ENCODE measurements around the gene PPP1R17.

The PPP1R17 gene

GRCh38 chr7:31702354-31702753 lies 15.3 kb downstream of the PPP1R17 start:
- no peak for DNase-seq

GRCh38 chr7:31705377-31705776 lies 18.4 kb downstream of the PPP1R17 start:
- DNase-seq = no peak

- no peak for DNase-seq
Observed at GRCh38 chr7:31707089-31707488, 20.1 kb downstream of the PPP1R17 start.

GRCh38 chr7:31710171-31710570 lies 23.2 kb downstream of the PPP1R17 start:
- no peak for DNase-seq

GRCh38 chr7:31716355-31716754 lies 29.3 kb downstream of the PPP1R17 start:
- no peak for DNase-seq

- no peak for DNase-seq
Observed at GRCh38 chr7:31720366-31720765, 33.4 kb downstream of the PPP1R17 start.

GRCh38 chr7:31724696-31725095 lies 37.7 kb downstream of the PPP1R17 start:
- no peak for DNase-seq

GRCh38 chr7:31729195-31729804 lies 42.3 kb downstream of the PPP1R17 start:
- DNase-seq = no peak

- no peak for DNase-seq
Observed at GRCh38 chr7:31734456-31734855, 47.4 kb downstream of the PPP1R17 start.

GRCh38 chr7:31735991-31736982 lies 49.3 kb downstream of the PPP1R17 start:
- DNase-seq = peak in 1 of 2 donors; percentile 14

- no peak for DNase-seq
Observed at GRCh38 chr7:31741852-31742251, 54.8 kb downstream of the PPP1R17 start.

GRCh38 chr7:31744294-31744874 lies 57.4 kb downstream of the PPP1R17 start:
- DNase-seq = peak; percentile 20 to 25

- DNase-seq = no peak
Observed at GRCh38 chr7:31747553-31747952, 60.5 kb downstream of the PPP1R17 start.

- DNase-seq = no peak
Observed at GRCh38 chr7:31748084-31748483, 61.1 kb downstream of the PPP1R17 start.

- DNase-seq = no peak
Observed at GRCh38 chr7:31751726-31752125, 64.7 kb downstream of the PPP1R17 start.

Data from CD4-positive, alpha-beta T cell treated with Interleukin-1 beta for 1 hour (primary cell).